ENCODE results near the gene NCAPD3.

Gene NCAPD3

DNA sequence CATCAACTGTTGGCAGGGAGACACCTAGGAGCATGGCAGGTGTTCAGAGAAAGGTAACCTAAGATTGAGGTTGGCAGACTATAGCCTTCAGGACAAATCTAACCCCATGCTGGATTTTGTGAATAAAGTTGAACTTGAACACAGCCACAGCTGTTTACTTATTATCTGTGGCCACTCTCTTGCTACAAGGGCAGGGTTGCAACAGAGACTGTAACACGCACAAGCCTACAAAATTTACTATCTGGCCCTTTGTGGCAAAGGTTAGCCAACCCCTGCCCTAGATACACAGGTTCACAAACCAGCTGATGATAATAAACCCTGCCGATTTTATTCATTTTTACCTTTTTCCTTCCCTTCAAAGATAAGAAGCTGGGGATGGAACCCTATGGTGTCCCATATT lies 26.9 kb upstream of the NCAPD3 start:
- Histone ChIP-seq H3K27ac (ENCODE audit: low read depth, low read length) (no peak overlapping the region), H3K4me3 (ENCODE audit: low read depth, low read length) (no peak overlapping the region), H2AFZ (ENCODE audit: low read length, unreplicated experiment) (no peak overlapping the region), H3K4me1 (ENCODE audit: control insufficient read depth, insufficient read depth, low read length, unreplicated experiment) (peaks cover 13% of the 10 kb centered on the region), H3K36me3 (ENCODE audit: insufficient read depth, low read length) (peaks cover 13% of the 10 kb centered on the region), H3K27me3 (ENCODE audit: insufficient read depth, low read length) (no peaks in the 10 kb centered on the region), H3K79me2 (ENCODE audit: control insufficient read depth, insufficient read depth, low read length, unreplicated experiment) (peaks cover 17% of the 10 kb centered on the region)

- no peaks in the 10 kb centered on the region for H3K27me3 ChIP-seq (ENCODE audit: insufficient read depth, low read length)
- peaks cover 13% of the 10 kb centered on the region for H3K36me3 ChIP-seq (ENCODE audit: insufficient read depth, low read length)
- peaks cover 13% of the 10 kb centered on the region for H3K4me1 ChIP-seq (ENCODE audit: control insufficient read depth, insufficient read depth, low read length, unreplicated experiment)
- H3K27ac ChIP-seq (ENCODE audit: low read depth, low read length), result no peak overlapping the region
- H2AFZ ChIP-seq (ENCODE audit: low read length, unreplicated experiment), result no peak overlapping the region
- H3K79me2 ChIP-seq (ENCODE audit: control insufficient read depth, insufficient read depth, low read length, unreplicated experiment), result peaks cover 17% of the 10 kb centered on the region
- no peak overlapping the region for H3K4me3 ChIP-seq (ENCODE audit: low read depth, low read length)
Observed at GRCh38 chr11:134250246-134250645, 26.5 kb upstream of the NCAPD3 start.

DNA sequence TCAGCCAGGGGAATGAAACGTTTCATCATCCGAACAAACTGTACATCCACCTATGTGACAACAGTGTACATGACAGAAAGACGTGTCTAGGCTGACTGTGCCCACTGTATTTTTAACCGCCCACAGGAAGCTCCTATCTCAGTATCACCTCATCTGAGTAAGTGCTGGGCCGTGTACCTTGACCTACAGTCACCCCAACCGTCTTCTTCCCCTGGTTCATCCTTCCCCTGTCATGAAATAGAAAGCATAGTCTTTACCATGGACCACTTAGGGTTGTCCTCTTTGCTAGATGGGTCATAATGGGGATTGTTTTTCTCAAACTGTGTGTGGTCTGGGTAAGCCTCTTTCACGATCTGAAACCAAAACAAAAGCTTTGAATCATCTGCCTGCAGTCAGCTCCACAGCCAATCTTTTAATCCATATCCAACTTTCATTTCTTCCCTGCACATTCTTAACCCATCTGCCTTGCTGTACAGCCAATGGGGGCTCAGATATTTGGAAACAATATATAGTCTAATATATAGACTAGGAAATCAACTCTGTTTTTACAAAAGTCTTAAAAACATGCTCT lies 25.2 kb upstream of the NCAPD3 start:
- H2AFZ ChIP-seq (ENCODE audit: low read length, unreplicated experiment), result no peak overlapping the region
- no peaks in the 10 kb centered on the region for H3K27me3 ChIP-seq (ENCODE audit: insufficient read depth, low read length)
- H3K4me1 ChIP-seq (ENCODE audit: control insufficient read depth, insufficient read depth, low read length, unreplicated experiment), result peaks cover 8% of the 10 kb centered on the region
- H3K36me3 ChIP-seq (ENCODE audit: insufficient read depth, low read length), result peaks cover 13% of the 10 kb centered on the region
- H3K27ac ChIP-seq (ENCODE audit: low read depth, low read length), result no peak overlapping the region
- H3K4me3 ChIP-seq (ENCODE audit: low read depth, low read length), result no peak overlapping the region
- peaks cover 8% of the 10 kb centered on the region for H3K79me2 ChIP-seq (ENCODE audit: control insufficient read depth, insufficient read depth, low read length, unreplicated experiment)

- H3K27ac ChIP-seq (ENCODE audit: low read depth, low read length), result no peak overlapping the region
- peaks cover 13% of the 10 kb centered on the region for H3K36me3 ChIP-seq (ENCODE audit: insufficient read depth, low read length)
- H3K4me3 ChIP-seq (ENCODE audit: low read depth, low read length), result no peak overlapping the region
- H2AFZ ChIP-seq (ENCODE audit: low read length, unreplicated experiment), result no peak overlapping the region
- H3K27me3 ChIP-seq (ENCODE audit: insufficient read depth, low read length), result no peaks in the 10 kb centered on the region
- no peaks in the 10 kb centered on the region for H3K4me1 ChIP-seq (ENCODE audit: control insufficient read depth, insufficient read depth, low read length, unreplicated experiment)
- no peaks in the 10 kb centered on the region for H3K79me2 ChIP-seq (ENCODE audit: control insufficient read depth, insufficient read depth, low read length, unreplicated experiment)
Observed at GRCh38 chr11:134246678-134247077, 22.9 kb upstream of the NCAPD3 start.

GRCh38 chr11:134246100-134246499 lies 22.3 kb upstream of the NCAPD3 start:
- H3K27ac ChIP-seq (ENCODE audit: low read depth, low read length), result no peak overlapping the region
- H2AFZ ChIP-seq (ENCODE audit: low read length, unreplicated experiment), result no peak overlapping the region
- H3K36me3 ChIP-seq (ENCODE audit: insufficient read depth, low read length), result peaks cover 13% of the 10 kb centered on the region

DNA sequence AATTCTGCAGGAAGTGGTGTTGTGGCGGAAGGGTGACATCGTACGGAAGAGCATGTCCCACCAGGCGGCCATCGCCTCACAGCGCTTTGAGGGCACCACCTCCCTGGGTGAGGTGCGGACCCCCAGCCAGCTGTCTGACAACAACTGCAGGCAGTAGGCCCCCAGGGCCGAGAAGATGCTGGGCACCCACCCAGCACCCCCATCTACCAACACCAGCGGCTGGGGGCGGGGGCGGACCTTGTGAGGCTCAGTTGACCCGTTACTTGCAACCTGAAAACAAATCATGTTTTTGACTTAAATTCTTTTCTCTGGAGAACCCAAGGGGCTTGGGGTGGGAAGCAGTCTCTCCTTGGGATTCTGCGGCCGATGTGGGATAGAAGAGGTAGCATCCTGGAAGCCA lies 21.7 kb upstream of the NCAPD3 start:
- Histone ChIP-seq H3K27me3 (ENCODE audit: insufficient read depth, low read length) (no peaks in the 10 kb centered on the region), H3K79me2 (ENCODE audit: control insufficient read depth, insufficient read depth, low read length, unreplicated experiment) (no peaks in the 10 kb centered on the region), H3K4me1 (ENCODE audit: control insufficient read depth, insufficient read depth, low read length, unreplicated experiment) (no peaks in the 10 kb centered on the region), H3K4me3 (ENCODE audit: low read depth, low read length) (no peak overlapping the region), H3K27ac (ENCODE audit: low read depth, low read length) (no peak overlapping the region), H3K36me3 (ENCODE audit: insufficient read depth, low read length) (peaks cover 13% of the 10 kb centered on the region), H2AFZ (ENCODE audit: low read length, unreplicated experiment) (no peak overlapping the region)

More at GRCh38 chr11:134246100-134246499, 22.3 kb upstream of the NCAPD3 start:
- Histone ChIP-seq H3K4me3 (ENCODE audit: low read depth, low read length) (no peak overlapping the region), H3K4me1 (ENCODE audit: control insufficient read depth, insufficient read depth, low read length, unreplicated experiment) (no peaks in the 10 kb centered on the region), H3K27me3 (ENCODE audit: insufficient read depth, low read length) (no peaks in the 10 kb centered on the region), H3K79me2 (ENCODE audit: control insufficient read depth, insufficient read depth, low read length, unreplicated experiment) (no peaks in the 10 kb centered on the region)

DNA sequence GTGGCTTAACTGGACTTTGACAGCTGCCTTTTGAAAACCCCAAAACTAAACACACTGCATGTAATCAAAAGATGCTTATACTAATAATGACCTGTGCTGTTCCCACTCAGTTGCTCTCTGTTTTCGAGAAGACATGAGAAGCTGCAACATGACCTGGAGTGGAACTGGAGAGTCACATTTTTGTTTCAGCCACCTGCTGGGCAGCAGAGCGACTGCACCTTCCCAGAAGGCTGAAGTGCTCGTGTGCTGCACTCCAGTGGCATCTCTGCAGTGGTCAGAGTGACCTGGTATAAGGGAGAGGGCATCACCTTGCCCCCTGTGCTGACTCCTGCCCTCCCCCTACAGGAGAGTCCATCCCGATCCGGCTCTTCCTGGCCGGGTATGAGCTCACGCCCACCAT lies 20.8 kb upstream of the NCAPD3 start:
- Histone ChIP-seq H3K27me3 (ENCODE audit: insufficient read depth, low read length) (no peaks in the 10 kb centered on the region), H3K4me3 (ENCODE audit: low read depth, low read length) (no peak overlapping the region), H3K4me1 (ENCODE audit: control insufficient read depth, insufficient read depth, low read length, unreplicated experiment) (no peaks in the 10 kb centered on the region), H3K36me3 (ENCODE audit: insufficient read depth, low read length) (peaks cover 6% of the 10 kb centered on the region; the same call in 1 of the 2 replicates), H3K79me2 (ENCODE audit: control insufficient read depth, insufficient read depth, low read length, unreplicated experiment) (no peaks in the 10 kb centered on the region), H2AFZ (ENCODE audit: low read length, unreplicated experiment) (no peak overlapping the region), H3K27ac (ENCODE audit: low read depth, low read length) (no peak overlapping the region)

DNA sequence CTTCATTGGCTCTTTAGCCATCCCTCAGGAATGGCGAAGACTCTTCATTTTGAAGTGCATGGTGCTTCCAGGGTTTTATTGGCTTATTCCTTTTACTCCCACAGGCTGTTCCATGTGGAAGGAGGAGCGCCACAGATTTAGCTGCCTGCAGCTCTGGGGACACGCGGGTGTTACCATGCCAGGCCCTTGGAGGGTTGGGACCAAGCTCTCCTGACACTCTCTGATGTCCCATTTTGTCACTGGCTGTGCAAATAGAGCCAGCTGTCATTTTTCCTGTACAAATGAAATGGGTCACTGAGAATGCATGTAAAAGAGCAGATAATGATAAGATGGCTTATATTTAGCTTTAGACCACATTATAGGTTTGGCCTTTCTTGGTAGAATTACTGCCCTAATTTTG lies 20.1 kb upstream of the NCAPD3 start:
- Histone ChIP-seq H3K27me3 (ENCODE audit: insufficient read depth, low read length) (no peaks in the 10 kb centered on the region), H3K36me3 (ENCODE audit: insufficient read depth, low read length) (peaks cover 6% of the 10 kb centered on the region; the same call in 1 of the 2 replicates), H2AFZ (ENCODE audit: low read length, unreplicated experiment) (no peak overlapping the region), H3K27ac (ENCODE audit: low read depth, low read length) (no peak overlapping the region), H3K4me1 (ENCODE audit: control insufficient read depth, insufficient read depth, low read length, unreplicated experiment) (no peaks in the 10 kb centered on the region), H3K4me3 (ENCODE audit: low read depth, low read length) (no peak overlapping the region), H3K79me2 (ENCODE audit: control insufficient read depth, insufficient read depth, low read length, unreplicated experiment) (no peaks in the 10 kb centered on the region)

DNA sequence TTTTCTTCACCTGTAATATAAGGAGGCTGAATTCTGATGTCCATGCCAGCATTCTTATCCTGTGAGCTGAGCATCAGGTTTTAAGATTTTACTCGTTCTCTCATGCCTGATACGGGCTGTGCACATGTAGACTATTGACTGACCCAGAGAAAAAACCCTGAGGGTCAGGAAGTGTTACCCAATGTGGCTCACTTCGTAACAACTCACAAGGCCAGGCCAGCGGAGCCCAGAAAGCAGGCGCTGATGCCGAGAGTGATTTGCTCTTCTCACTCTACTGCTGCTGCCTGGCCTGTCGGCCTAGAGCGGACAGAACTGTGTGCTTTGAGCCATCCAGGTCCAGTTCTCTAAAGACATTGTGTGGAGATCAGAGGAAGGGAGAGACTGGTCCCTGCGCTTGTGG lies 18.6 kb upstream of the NCAPD3 start:
- no peak overlapping the region for H3K4me3 ChIP-seq (ENCODE audit: low read depth, low read length)
- H3K79me2 ChIP-seq (ENCODE audit: control insufficient read depth, insufficient read depth, low read length, unreplicated experiment), result no peaks in the 10 kb centered on the region
- no peaks in the 10 kb centered on the region for H3K27me3 ChIP-seq (ENCODE audit: insufficient read depth, low read length)
- H2AFZ ChIP-seq (ENCODE audit: low read length, unreplicated experiment), result no peak overlapping the region
- no peaks in the 10 kb centered on the region for H3K4me1 ChIP-seq (ENCODE audit: control insufficient read depth, insufficient read depth, low read length, unreplicated experiment)
- H3K27ac ChIP-seq (ENCODE audit: low read depth, low read length), result no peak overlapping the region
- no peaks in the 10 kb centered on the region; the same call in 1 of the 2 replicates for H3K36me3 ChIP-seq (ENCODE audit: insufficient read depth, low read length)

DNA sequence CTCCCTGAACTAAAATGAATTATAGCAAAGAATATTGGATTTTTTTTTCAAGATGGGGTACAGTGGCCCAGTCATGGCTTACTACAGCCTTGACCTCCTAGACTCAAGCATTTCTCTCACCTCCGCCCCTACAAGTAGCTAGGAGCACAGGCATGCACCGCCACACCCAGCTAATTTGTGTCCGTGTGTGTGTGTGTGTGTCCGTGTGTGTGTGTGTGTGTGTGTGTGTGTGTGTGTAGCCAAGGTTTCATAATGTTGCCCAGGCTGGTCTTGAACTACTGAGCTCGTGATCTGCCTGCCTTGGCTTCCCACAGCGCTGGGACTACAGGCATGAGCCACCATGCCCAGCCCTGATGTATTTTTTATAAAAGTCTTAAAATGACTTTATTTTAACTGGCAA lies 16.8 kb upstream of the NCAPD3 start:
- Histone ChIP-seq H3K27ac (ENCODE audit: low read depth, low read length) (no peak overlapping the region), H3K79me2 (ENCODE audit: control insufficient read depth, insufficient read depth, low read length, unreplicated experiment) (no peaks in the 10 kb centered on the region), H3K27me3 (ENCODE audit: insufficient read depth, low read length) (no peaks in the 10 kb centered on the region), H3K4me3 (ENCODE audit: low read depth, low read length) (no peak overlapping the region), H3K36me3 (ENCODE audit: insufficient read depth, low read length) (no peaks in the 10 kb centered on the region), H3K4me1 (ENCODE audit: control insufficient read depth, insufficient read depth, low read length, unreplicated experiment) (no peaks in the 10 kb centered on the region), H2AFZ (ENCODE audit: low read length, unreplicated experiment) (no peak overlapping the region)

GRCh38 chr11:134238956-134239355 lies 15.2 kb upstream of the NCAPD3 start:
- Histone ChIP-seq H3K27me3 (ENCODE audit: insufficient read depth, low read length) (no peaks in the 10 kb centered on the region), H3K4me3 (ENCODE audit: low read depth, low read length) (no peak overlapping the region), H3K4me1 (ENCODE audit: control insufficient read depth, insufficient read depth, low read length, unreplicated experiment) (no peaks in the 10 kb centered on the region), H2AFZ (ENCODE audit: low read length, unreplicated experiment) (no peak overlapping the region), H3K79me2 (ENCODE audit: control insufficient read depth, insufficient read depth, low read length, unreplicated experiment) (peaks cover 3% of the 10 kb centered on the region), H3K36me3 (ENCODE audit: insufficient read depth, low read length) (no peaks in the 10 kb centered on the region), H3K27ac (ENCODE audit: low read depth, low read length) (no peak overlapping the region)
